ENCODE measurements around the gene NGFR.
"Not testable (repeated sequence)": the region's sequence is repeated elsewhere in the genome, so short reads cannot be mapped to it uniquely, and the experiment has no call there.

NGFR gene

GRCh38 chr17:49496867-49497147 lies 1.7 kb downstream of the NGFR start:
- no peak for DNase-seq

DNA sequence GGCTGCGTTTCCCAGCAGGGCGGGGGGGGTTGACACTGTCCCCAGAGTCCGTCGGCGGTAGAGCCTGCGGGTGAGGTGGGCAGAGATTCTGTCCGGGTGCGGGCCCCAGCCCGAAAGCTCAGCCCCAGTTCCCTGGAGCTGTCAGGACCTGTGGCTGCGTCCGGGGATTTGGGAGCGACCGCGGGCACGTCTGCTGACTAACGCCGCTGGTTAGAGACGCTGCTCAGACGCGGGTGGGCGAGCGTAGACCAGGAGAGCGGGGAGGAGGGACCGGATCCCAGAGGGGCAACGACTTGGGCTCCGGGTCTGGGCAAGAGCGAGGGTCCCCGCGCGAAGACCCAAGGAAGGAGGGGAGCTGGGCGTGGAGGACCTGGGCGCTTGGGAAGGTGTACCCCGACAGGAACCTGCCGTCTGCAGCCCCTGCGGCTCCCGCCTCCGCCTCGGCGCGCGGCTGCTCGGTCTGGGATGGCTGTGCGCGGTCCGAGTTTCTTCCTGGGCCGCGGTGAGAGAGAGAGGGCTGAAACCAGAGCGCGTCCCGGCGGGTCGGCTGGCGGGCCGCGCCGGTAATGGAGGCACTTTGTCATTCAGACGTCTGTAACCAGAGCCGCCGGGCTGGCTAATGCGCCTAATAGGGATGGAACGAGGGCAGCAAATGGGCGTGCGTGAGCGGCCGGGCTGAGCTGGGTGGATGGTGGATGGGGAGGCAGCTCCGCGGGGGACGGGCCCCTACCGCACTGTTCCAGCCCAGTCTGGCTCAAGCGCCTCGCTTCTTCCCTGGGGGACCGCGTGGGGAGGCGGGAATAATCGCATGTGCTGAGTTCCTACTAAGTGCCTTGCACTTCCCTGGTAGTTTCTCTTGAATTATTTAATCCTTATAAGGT lies 2.3 kb downstream of the NGFR start:
- no peak for DNase-seq

- DNase-seq = no peak
Measured at GRCh38 chr17:49498029-49498615, 3.0 kb downstream of the NGFR start.

GRCh38 chr17:49501496-49501895 lies 6.4 kb downstream of the NGFR start:
- no peak for DNase-seq

GRCh38 chr17:49502254-49502653 lies 7.2 kb downstream of the NGFR start:
- no peak for DNase-seq

- DNase-seq = not testable (repeated sequence)
Measured at GRCh38 chr17:49502680-49503079, 7.6 kb downstream of the NGFR start.

GRCh38 chr17:49504369-49504768 lies 9.3 kb downstream of the NGFR start:
- DNase-seq = no peak

DNA sequence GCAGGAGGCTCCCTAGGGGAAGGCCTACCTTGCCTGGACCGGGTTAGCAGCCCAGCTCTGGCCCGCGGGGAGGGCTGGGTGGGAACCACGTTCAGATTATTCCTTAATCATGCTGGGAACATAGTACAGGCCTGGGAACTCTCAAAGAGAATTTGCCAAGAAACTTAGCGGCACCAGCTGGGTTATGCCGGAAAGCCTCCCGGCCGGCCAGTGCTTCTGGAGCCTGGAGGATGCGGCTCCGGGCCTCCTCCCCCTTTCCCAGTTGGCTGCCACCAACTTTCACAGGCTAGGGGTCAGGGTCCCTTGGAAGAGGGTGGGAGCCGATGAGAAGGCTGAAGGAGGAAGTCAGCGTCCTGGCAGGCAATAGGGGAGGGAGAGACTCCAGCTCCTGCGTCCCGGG lies 10.8 kb downstream of the NGFR start:
- no peak for DNase-seq

DNA sequence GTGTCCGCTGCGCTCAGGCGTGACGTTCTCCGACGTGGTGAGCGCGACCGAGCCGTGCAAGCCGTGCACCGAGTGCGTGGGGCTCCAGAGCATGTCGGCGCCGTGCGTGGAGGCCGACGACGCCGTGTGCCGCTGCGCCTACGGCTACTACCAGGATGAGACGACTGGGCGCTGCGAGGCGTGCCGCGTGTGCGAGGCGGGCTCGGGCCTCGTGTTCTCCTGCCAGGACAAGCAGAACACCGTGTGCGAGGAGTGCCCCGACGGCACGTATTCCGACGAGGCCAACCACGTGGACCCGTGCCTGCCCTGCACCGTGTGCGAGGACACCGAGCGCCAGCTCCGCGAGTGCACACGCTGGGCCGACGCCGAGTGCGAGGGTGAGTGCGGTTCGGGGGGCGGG lies 11.2 kb downstream of the NGFR start:
- DNase-seq = no peak

GRCh38 chr17:49508061-49508865 lies 13.2 kb downstream of the NGFR start:
- DNase-seq = no peak

DNA sequence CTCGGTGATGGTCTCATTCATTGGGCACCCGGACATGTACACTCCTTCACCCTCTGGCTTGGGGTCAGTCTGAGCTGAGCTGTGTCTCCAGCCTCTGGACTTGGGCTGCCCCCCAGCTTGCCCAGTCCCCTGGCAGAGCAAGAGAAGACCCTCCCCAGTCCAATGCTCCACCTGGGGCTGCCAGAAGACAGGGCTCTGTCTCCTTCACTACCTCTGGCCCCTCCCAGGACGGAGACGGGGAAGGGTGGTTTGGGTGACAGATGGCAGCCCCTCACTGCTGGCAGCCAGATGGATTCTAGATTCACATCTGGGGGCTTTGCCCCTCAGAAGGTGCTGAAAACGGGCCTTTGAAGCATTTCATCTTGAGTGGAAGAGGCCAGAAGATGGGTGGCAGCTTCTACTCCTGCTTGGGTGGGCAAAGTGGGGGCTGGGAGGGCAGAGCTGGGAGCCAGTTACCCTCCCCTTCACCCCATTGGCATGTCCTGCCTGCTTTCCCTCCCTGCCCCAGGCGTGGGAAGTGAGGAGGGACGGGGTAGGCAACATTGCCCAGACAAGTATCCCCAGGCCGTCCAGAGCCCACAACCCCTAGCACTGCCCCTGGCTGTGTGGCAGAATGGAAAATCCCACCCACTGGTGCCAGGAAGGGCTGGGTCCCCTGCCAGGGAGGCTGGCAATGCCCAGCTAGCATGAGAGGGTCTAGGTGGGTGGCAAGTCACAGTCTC lies 13.9 kb downstream of the NGFR start:
- no peak for DNase-seq

DNA sequence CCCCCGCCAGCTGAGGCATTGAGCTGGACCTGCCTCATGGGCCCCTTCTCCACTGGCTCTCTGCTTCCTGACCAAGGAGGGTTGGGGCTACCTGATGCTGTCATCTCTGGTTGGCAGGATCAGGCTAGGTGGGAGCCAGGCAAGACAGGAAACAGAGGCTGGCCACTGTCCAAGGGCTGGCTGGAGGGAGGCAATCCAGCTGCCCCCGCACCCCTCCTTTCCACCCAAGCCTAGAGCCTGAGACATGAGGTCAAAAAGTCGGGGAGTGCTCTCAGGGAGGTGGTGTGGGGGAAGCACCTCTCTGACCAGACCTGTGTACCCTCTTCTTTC lies 14.5 kb downstream of the NGFR start:
- DNase-seq = no peak

DNA sequence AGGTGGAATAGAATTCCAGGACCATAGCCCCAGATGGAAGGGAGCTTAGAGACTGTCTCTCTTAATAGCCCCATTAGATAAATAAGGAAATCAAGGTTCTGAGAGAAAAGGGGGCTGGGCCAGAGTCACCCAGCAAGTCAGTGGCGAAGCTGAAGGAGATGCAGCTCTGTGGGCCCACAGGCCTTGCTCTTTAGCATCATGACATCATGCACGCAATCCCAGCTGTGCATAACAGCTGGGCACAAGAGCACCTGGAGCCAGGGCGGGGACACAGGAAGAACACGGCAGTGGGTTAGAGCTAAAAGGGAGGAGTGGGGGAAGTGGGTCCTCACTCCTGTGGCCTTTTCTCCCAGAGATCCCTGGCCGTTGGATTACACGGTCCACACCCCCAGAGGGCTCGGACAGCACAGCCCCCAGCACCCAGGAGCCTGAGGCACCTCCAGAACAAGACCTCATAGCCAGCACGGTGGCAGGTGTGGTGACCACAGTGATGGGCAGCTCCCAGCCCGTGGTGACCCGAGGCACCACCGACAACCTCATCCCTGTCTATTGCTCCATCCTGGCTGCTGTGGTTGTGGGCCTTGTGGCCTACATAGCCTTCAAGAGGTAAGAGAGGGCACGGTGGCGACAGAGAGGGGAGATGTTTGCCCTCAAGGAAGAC lies 15.1 kb downstream of the NGFR start:
- no peak for DNase-seq

GRCh38 chr17:49510720-49511110 lies 15.6 kb downstream of the NGFR start:
- no peak for DNase-seq

DNA sequence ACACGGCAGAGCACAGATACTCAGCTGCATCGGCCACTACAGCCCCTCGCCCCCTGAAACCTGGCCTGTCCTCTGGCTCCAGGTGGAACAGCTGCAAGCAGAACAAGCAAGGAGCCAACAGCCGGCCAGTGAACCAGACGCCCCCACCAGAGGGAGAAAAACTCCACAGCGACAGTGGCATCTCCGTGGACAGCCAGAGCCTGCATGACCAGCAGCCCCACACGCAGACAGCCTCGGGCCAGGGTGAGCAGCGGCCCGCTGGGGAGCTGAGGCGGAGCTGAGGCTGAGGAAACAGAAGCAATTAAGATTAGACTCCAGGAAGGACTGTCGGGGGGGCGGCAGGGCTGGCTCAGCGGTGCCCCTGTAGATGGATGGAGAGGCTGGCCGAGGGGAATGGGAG lies 16.7 kb downstream of the NGFR start:
- DNase-seq = no peak

DNA sequence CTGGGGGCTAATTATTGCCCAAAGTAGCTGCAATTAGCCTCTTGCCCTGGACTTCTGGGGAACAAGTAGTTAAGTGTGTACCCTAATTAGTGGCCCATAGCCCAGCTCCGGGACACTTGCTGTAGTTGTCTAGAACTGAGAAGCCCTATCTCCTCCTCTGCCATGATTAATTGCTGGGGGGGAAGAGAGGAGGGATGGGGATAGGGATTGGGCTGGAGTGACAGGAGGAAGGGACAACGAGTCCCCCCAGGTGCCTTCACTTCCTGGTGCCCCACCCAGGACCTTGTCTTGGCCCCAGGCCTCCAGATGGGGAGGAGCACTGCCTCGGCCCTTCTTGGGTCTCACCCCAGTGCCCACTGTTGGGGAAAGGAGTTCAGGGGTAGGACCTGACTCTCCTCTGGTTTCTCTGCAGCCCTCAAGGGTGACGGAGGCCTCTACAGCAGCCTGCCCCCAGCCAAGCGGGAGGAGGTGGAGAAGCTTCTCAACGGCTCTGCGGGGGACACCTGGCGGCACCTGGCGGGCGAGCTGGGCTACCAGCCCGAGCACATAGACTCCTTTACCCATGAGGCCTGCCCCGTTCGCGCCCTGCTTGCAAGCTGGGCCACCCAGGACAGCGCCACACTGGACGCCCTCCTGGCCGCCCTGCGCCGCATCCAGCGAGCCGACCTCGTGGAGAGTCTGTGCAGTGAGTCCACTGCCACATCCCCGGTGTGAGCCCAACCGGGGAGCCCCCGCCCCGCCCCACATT lies 17.4 kb downstream of the NGFR start:
- DNase-seq = no peak

DNA sequence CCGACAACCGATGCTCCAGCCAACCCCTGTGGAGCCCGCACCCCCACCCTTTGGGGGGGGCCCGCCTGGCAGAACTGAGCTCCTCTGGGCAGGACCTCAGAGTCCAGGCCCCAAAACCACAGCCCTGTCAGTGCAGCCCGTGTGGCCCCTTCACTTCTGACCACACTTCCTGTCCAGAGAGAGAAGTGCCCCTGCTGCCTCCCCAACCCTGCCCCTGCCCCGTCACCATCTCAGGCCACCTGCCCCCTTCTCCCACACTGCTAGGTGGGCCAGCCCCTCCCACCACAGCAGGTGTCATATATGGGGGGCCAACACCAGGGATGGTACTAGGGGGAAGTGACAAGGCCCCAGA lies 17.9 kb downstream of the NGFR start:
- DNase-seq = no peak

DNA sequence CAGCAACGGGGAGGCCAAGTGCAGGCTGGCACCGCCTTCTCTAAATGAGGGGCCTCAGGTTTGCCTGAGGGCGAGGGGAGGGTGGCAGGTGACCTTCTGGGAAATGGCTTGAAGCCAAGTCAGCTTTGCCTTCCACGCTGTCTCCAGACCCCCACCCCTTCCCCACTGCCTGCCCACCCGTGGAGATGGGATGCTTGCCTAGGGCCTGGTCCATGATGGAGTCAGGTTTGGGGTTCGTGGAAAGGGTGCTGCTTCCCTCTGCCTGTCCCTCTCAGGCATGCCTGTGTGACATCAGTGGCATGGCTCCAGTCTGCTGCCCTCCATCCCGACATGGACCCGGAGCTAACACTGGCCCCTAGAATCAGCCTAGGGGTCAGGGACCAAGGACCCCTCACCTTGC lies 18.5 kb downstream of the NGFR start:
- DNase-seq = no peak

DNA sequence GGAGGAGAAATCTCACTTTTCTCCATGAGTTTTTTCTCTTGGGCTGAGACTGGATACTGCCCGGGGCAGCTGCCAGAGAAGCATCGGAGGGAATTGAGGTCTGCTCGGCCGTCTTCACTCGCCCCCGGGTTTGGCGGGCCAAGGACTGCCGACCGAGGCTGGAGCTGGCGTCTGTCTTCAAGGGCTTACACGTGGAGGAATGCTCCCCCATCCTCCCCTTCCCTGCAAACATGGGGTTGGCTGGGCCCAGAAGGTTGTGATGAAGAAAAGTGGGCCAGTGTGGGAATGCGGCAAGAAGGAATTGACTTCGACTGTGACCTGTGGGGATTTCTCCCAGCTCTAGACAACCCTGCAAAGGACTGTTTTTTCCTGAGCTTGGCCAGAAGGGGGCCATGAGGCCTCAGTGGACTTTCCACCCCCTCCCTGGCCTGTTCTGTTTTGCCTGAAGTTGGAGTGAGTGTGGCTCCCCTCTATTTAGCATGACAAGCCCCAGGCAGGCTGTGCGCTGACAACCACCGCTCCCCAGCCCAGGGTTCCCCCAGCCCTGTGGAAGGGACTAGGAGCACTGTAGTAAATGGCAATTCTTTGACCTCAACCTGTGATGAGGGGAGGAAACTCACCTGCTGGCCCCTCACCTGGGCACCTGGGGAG lies 19.1 kb downstream of the NGFR start:
- DNase-seq = no peak

- DNase-seq = no peak
Measured at GRCh38 chr17:49515196-49515770, 20.2 kb downstream of the NGFR start.

DNA sequence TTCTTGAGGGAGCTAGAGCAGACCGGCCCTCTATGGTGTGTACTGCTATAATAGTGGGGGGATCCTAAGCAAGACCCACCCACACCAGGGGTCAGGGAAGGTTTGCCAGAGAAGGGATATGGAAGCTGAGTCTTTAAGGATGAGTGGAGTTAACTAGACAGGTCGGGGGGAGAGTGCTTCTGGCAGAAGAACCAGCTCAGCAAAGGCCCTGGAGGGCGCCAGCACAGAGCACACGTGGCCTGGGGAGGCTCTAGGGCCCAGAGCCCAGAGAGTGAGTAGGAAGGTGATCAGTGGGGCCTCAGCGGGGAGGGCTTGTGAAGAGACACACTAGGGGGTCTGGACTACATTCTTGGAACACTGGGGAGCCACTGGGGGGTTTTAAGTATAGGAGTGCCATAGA lies 21.1 kb downstream of the NGFR start:
- DNase-seq = no peak
